GM12891 (cell line): ENCODE results near the gene MAD2L1BP.

Experiments used
- PAX5 ChIP-seq: IDR thresholded peaks from 2 replicates; pipeline ENCODE4 v1.6.1; 2011; ENCODE audit warnings: low read length, moderate library complexity, mild to moderate bottlenecking; ENCODE audit not compliant: insufficient read depth, severe bottlenecking
- POLR2A ChIP-seq: IDR thresholded peaks from 2 replicates; pipeline ENCODE4 v1.6.1; 2011; ENCODE audit warnings: low read depth, low read length, control low read depth
- POLR2AphosphoS5 ChIP-seq: IDR thresholded peaks from 2 replicates; pipeline ENCODE4 v1.6.1; 2011; ENCODE audit warnings: low read depth, low read length, control low read depth
- SPI1 ChIP-seq: IDR thresholded peaks from 2 replicates; pipeline ENCODE4 v1.6.1; 2011; ENCODE audit warnings: low read depth, low read length, control low read depth
- TAF1 ChIP-seq: IDR thresholded peaks from 2 replicates; pipeline ENCODE4 v1.6.1; 2011; ENCODE audit warnings: low read depth, low read length, control low read depth

DNA sequence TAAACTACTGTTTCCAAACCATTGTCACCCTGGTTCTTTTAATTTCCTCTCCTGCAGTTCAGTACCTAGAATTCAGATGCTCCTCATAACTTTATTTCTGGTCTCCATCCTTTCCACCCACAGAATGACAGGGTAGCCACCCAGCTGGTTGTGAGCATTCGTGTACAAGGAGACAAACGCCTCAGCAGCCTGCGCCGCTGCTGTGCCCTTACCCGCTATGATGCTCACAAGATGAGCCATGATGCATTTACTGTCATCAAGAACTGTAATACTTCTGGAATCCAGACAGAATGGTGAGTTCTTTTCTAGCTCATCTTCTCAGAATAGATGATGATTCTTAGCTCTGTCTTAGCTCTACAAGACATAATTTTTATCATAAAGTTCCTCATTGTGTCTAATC, 25.2 kb upstream of the MAD2L1BP start:
- no peak for TF ChIP-seq POLR2AphosphoS5
- no peak for TF ChIP-seq POLR2A
- TF ChIP-seq TAF1, result no peak
- TF ChIP-seq SPI1, result no peak
- TF ChIP-seq PAX5, result no peak
